SW 1271 (cell line): ENCODE results near the gene LMAN2.
A peak's percentile ranks its signal among the peaks of the same experiment; 100 is the strongest.
"Not testable (repeated sequence)": the region's sequence is repeated elsewhere in the genome, so short reads cannot be mapped to it uniquely, and the experiment has no call there.

Experiments used
- DNase-seq, 2 experiments: peaks; one replicate each; lab custom pipeline; 2025; lab: John Stamatoyannopoulos, UW

LMAN2 gene

GRCh38 chr5:177364159-177364962, 12.9 kb upstream of the LMAN2 start:
- no peak for DNase-seq

- DNase-seq = no peak
Measured at GRCh38 chr5:177363565-177363964, 12.1 kb upstream of the LMAN2 start.

GRCh38 chr5:177362610-177363507, 11.4 kb upstream of the LMAN2 start:
- peak in 1 of 2 experiments; percentile 30 for DNase-seq

GRCh38 chr5:177362292-177362609, 10.8 kb upstream of the LMAN2 start:
- DNase-seq = no peak

GRCh38 chr5:177361418-177362291, 10.2 kb upstream of the LMAN2 start:
- DNase-seq = no peak

DNA sequence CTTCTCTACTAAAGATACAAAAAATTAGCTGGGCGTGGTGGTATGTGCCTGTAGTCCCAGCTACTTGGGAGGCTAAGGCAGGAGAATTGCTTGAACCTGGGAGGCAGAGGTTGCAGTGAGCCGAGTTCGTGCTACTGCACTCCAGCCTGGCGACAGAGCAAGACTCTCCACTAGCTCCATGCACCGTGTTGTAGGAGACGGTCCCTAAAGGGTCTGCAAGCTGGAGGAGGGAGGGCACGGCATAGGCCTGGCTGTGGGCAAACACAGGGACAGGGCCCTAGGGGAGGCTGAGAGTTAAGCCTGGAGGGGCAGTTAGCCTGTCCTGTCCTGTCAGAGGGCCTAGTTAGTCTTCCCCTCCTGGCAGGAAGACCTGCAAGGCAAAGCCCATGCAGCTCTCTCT, 9.3 kb upstream of the LMAN2 start:
- not testable (repeated sequence) for DNase-seq

DNA sequence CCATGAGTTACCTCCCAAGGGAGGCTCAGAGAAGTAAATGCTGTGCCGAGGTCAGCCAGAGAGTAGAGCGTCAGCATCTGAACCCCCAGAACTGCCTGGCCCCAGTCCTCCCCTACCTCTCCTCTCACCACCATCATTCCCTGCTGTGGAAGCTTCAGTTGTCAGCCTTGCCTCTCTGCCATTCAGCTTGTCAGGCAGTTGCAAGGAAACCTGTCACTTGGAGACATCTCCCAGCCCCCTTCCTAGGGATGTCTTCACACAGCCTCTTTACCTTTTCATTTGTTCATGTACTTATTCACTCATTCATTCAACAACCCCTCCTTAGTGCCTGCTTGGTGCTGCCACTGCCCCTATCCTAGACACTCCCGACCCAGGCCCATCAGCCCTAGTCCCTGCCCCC, 8.4 kb upstream of the LMAN2 start:
- no peak for DNase-seq

DNA sequence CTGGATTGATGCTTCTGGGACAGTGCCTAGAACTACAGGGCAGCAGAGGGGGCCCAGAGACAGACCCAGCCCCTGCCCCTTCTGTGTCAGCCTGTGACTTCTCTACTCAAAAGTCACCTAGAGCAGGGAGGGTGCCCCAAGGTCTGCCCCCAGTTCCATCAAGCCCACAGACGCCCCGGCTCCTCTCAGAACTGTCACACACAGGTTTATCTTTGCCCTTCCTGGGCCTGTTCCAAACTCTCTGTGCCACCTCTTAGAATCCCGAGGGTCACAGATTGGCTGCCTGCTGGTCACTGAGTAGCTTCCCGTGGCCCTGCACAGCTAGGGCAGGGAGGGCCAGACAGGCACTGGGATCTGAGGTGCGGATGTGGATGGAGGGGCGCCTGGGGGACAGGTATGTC, 8.0 kb upstream of the LMAN2 start:
- no peak for DNase-seq

DNA sequence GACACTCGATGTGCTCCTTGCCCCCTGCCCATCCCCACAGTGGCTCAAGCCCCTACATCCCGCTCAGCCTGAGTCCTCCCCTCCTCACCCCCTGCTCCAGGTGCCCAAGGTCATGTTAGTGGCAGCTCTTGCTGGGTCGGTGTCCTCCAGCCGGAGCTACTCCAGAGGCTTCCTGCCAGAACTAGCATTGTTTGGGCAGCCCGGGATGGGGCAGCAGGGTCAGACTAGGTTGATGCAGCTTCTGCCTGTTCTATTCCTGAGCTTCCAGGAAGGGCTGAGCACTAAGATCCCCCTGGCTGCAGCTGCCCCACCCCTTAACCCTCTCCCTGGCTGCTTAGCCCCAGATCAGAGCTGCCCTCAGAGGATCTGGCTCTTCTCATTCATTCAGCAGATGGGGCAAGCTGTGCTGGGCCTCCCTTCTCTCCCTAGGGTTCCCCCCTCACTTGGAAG, 6.9 kb upstream of the LMAN2 start:
- DNase-seq = no peak

GRCh38 chr5:177357459-177358351, 6.2 kb upstream of the LMAN2 start, which contains the start of gene RGS14:
RGS14 (plus strand) TSS chr5:177357924; CDS start chr5:177358025, 101 bp downstream.
- peak in 1 of 2 experiments; percentile 25 for DNase-seq

GRCh38 chr5:177357146-177357458, 5.6 kb upstream of the LMAN2 start:
- no peak for DNase-seq

DNA sequence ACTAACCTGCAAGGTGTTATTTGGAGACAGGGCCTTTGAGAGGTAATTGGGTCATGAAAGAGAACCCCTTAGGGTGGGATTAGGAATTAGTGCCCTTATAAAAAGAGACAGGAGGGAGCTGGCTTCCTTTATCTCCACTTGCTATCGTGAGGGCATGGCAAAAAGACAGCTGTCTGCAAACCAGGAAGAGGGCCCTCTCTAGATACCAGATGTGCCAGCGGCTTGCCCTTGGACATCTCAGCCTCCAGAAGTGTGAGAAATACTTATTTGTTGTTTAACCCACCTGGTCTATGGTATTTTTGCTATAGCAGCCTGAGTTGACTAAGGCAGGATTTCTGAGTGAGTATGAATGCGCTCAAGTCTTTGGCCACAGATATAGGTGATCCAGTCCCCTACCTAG, 5.3 kb upstream of the LMAN2 start:
- DNase-seq = no peak

- DNase-seq = no peak
Measured at GRCh38 chr5:177355868-177356168, 4.3 kb upstream of the LMAN2 start.

GRCh38 chr5:177355162-177355867, 3.8 kb upstream of the LMAN2 start:
- no peak for DNase-seq

DNA sequence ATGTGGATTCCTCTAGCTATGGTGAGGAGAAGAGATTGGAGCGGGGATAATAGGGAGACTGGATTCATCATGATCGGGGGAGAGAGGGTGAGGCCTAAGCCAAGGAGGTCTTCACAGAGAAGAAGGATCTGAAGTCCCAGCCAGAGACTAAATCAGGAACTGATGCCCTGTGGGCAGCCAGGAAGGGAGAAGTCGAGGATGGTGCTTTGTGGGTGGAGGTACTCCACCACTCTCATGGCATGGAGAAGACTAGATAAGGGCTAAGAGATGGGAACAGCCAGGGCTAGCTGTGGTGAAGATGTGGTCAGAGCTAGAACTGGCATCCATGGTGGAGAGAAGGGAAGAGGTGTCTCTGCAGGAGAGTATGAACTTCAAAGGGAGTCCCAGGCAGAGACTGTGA, 3.2 kb upstream of the LMAN2 start:
- no peak for DNase-seq

DNA sequence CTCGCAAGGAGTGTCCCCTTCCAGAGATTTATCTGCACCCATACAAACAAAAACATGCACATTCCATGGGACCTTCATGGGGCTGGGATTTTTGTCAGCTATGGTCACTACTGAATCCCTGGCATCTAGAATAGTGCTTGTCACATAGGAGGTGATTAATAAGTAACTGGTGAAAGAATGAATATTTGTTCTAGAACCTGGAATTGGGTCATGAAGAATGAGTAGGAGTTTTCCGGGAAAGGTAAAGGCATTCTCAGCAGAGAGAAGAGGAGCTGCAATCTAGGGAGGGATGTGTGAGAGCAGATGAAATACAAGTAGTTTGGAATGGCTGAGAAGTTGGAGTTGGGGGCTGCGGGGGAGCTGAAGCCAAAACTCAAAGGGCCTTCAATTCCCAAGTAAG, 2.8 kb upstream of the LMAN2 start:
- DNase-seq = no peak

GRCh38 chr5:177353093-177353492, 1.6 kb upstream of the LMAN2 start:
- DNase-seq = no peak

GRCh38 chr5:177350776-177351391, 584 bp downstream of the LMAN2 start:
- no peak for DNase-seq

GRCh38 chr5:177349762-177350161, 1.7 kb downstream of the LMAN2 start:
- DNase-seq = no peak

- no peak for DNase-seq
Measured at GRCh38 chr5:177349362-177349647, 2.2 kb downstream of the LMAN2 start.

GRCh38 chr5:177347699-177348098, 3.8 kb downstream of the LMAN2 start:
- DNase-seq = no peak
